ENCODE measurements around the gene NUDC.

NUDC gene

GRCh38 chr1:26949926-26950319, 28.4 kb downstream of the NUDC start:
- TF ChIP-seq CTCF (IDR thresholded peaks at IDR 0.05; ENCODE audit: insufficient read depth, low read depth, low read length, missing control alignments), result no peak
- DNase-seq (ENCODE audit: low read depth), result peak; percentile 25
- no peak overlapping the region for H3K4me3 ChIP-seq (ENCODE audit: low read length)

- no peak overlapping the region for H3K4me3 ChIP-seq (ENCODE audit: low read length)
- no peak for DNase-seq (ENCODE audit: low read depth)
- TF ChIP-seq CTCF (IDR thresholded peaks at IDR 0.05; ENCODE audit: insufficient read depth, low read depth, low read length, missing control alignments), result no peak
Observed at GRCh38 chr1:26950602-26951001, 29.1 kb downstream of the NUDC start.

- no peak overlapping the region for H3K4me3 ChIP-seq (ENCODE audit: low read length)
- TF ChIP-seq CTCF (IDR thresholded peaks at IDR 0.05; ENCODE audit: insufficient read depth, low read depth, low read length, missing control alignments), result no peak
- DNase-seq (ENCODE audit: low read depth), result no peak
Observed at GRCh38 chr1:26951216-26951615, 29.7 kb downstream of the NUDC start.

- TF ChIP-seq CTCF (IDR thresholded peaks at IDR 0.05; ENCODE audit: insufficient read depth, low read depth, low read length, missing control alignments), result no peak
- no peak for DNase-seq (ENCODE audit: low read depth)
Observed at GRCh38 chr1:26951821-26952497, 30.4 kb downstream of the NUDC start.

GRCh38 chr1:26953374-26953773, 31.8 kb downstream of the NUDC start:
- no peak overlapping the region for H3K4me3 ChIP-seq (ENCODE audit: low read length)
- no peak for DNase-seq (ENCODE audit: low read depth)
- no peak for TF ChIP-seq CTCF (IDR thresholded peaks at IDR 0.05; ENCODE audit: insufficient read depth, low read depth, low read length, missing control alignments)

More at GRCh38 chr1:26951821-26952497, 30.4 kb downstream of the NUDC start:
- no peak overlapping the region for H3K4me3 ChIP-seq (ENCODE audit: low read length)

GRCh38 chr1:26956321-26956720, 34.8 kb downstream of the NUDC start:
- no peak overlapping the region for H3K4me3 ChIP-seq (ENCODE audit: low read length)
- TF ChIP-seq CTCF (IDR thresholded peaks at IDR 0.05; ENCODE audit: insufficient read depth, low read depth, low read length, missing control alignments), result no peak
- DNase-seq (ENCODE audit: low read depth), result no peak

- no peak for DNase-seq (ENCODE audit: low read depth)
- no peak overlapping the region for H3K4me3 ChIP-seq (ENCODE audit: low read length)
- no peak for TF ChIP-seq CTCF (IDR thresholded peaks at IDR 0.05; ENCODE audit: insufficient read depth, low read depth, low read length, missing control alignments)
Observed at GRCh38 chr1:26957306-26957705, 35.8 kb downstream of the NUDC start.

Data from epithelial cell of esophagus (primary cell).